ENCODE measurements around the gene PHF19.

Gene PHF19

DNA sequence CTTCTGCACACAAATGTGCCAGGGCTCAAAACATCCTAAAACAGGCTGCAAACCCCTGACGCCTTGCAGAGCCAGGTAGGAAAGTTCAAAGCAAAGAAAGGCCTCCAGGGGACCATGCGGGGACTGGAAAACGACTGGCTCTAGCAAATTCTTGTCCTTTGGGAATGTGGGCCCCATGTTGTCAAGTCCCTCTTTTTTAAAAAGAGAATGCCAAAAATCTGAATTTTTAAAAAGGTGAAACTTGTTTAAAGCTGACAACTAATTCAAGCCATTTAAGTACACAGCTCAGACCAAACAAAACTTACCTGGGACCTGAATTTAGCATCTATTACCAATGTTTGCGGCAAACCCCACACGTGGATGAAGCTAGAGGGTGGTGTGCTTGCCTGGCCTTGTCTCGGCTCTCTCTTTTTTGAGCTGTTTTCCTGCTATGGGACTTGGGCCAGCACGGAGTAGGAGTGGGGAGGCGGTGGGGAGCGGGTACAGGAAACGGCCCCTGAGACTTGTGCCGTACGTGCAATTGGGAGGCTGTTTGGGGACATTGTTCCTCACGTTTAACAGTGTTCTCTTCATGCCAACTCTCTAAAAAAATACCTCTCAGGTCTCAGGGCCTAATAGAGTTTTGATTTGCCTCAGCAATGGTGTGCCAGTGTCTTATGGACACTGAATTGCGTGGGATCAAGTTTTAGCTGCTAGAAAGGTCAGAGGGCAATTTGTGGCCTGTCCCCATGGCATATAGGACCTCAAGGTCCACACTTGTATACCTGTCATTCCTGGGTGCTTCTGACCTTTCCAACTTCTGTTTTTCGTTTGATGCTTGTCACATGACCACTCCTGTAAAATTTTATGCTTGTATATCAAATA, 15.1 kb upstream of the PHF19 start:
- DNase-seq, result no peak

DNA sequence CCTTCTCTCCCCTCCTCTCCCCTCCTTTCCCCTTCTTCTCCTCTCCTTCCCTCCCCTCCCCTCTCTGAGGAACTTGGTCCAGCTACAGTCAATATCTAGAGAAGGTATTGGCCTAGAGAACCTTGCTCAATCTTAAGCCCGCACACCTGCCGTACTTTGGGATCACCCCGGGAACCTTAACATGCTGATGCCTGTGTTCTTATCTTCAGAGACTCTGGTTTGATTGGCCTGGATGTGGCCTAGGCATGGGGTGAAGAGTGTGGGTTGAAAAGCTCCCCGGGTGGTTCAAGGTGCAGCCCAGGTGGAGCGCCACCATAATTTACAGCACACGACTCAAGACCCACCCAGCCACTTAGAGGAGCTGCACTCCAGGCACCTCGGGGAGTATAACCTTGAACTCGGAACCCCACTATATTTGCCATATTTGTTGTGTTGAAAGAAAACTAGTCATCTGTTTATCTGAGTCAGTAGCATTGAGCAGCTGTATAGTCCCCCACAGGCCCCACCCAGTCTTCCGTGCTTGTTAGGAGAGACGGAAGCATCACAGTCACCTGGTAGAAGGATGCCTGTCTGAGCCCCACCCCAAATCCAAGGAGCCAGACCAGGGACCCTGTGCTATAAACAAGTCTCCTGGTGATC, 14.4 kb upstream of the PHF19 start:
- DNase-seq, result no peak

DNA sequence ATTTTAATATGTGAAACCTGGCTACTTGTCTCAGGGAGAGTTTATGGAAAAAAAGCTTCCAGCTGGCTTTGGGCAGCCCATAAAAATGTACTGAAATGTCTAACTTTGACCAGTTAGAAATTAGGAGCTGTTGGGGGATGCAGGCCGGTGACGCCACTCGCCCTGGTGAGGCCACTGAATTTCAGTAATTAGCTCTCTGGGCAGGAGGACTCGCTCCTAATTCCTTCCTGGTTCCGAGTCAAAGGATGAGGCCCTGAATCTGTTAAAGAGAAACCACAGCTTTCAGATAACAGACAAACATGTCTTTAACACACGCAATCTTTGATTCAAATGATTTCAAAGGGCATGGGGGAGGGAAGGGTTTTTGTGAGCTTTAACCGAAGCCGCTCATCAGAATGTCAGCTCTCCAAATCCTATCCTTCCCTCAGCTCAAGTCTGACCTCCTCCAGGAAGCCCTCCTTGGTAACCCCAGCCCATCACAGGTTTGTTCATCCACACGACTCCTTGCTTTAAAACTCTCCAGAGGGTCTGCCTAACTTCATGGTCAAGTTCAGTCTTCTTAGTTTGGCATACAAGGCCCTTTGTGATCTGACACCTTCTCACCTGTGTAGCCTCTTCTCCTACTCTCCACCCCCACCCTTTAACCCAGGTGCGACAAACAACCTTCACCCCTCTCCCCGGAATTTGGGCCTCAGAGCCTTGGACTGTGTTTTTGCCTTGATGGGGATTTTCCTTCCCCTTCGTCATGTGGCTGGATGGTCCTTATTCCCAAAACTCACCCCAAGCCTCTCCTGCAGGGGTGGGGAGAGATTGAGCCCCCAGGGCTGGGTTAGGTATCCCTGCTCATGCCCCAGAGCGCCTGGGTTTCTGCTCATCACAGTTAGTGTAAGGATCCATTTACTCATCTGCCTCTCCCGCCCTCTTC, 13.6 kb upstream of the PHF19 start:
- no peak for DNase-seq

DNA sequence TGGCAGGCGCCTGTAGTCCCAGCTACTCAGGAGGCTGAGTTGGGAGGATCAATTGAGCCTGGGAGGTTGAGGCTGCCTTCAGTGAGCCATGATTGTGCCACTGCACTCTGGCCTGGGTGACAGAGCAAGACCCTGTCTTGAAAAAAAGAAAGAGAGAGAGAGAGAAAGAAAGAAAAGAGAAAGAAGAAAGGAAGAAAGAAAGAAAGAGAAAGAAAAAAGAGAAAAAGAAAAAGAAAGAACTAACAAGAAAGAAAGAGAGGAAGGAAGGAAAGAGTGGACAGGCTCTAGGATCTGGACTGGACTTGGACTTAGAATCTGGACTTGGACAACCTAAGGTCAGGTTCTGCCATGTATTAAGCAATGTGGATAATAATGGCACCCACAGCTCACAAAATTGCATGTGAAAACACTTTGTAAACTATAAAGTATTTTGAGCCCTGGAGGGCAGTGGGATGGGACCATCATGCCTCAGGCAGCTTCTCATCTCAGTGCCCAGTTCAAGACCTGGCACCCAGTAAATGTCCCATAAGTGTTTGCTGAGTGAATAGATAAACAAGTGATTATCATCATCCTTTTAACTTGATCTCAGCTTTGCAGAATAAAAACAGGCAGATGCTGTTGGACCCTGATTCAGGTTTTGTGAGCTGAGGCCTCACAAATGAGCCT, 12.8 kb upstream of the PHF19 start:
- DNase-seq, result no peak

DNA sequence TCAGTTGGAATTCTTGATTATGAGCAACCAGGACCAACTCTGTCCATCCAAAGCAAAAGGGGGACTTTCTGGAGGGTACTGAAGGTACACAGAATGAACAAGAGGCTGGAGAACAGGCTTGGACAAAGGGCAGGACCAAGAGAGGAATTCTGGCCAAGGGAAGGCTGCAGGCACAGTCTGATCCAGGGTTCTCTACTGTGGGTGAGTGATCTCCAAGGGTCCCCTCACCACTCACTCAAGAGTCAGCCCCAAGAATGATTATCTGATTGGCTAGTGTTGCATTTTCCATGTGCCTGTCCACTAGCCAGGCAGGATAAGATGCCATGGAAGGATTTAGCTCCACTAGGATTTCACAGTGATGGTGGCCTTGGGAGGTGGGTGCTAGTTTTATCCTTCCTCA, 11.6 kb upstream of the PHF19 start:
- DNase-seq, result no peak

DNA sequence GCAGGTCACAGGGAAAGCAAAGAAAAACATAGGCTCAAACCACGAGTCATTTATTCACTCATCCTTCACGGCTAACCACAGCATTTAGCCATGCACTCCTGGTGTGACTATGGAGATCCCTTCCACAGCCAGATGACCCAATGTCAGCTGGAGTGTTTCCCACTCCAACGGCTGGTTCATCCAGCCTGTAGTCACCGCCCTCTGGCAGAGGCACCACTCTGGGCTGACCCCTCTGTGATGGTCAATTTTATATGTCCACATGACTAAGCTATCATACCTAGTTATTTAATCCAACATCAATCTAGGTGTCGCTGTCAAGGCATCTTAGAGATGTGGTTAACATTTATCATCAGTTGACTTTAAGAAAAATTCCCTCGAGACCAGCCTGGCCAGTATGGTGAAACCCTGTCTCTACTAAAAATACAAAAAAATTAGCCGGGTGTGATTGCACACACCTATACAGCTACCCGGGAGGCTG, 9.5 kb upstream of the PHF19 start:
- peak; percentile 53 for DNase-seq

DNA sequence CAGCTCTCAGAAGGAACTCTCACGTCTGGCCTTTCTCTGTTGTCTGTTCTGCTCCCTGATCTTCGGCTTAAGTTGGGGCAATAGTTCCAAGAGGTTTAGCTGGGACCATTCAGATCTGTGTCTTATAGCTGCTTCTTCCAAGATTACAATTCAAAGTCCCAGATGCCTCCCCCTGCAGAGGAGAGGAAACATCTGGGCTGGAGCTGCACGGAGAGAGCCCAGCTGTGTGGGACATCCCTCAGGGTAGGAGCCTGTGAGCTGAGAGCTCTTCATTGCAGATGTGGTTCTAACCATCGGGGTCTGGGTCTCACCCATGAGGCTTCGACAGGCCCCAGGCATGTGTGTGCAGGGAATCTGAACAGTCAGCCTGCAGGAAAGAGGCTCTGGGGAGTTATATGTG, 9.0 kb upstream of the PHF19 start:
- no peak for DNase-seq

DNA sequence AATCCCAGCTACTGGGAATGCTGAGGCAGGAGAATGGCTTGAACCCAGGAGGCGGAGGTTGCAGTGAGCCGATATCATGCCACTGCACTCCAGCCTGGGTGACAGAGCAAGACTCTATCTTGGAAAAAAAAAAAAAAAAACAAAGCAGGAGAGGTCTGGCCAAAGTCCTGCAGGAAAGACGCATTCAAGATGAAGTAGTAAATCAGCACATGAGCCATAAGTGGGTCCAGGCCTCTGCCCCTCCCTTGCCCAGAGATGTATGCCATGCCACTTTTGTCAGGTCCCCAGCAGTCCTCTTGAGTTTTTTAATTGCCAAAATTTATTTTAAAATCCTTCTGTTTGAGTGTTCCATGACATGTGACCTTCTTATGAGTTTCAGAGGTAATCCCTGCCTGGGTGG, 8.5 kb upstream of the PHF19 start:
- no peak for DNase-seq

DNA sequence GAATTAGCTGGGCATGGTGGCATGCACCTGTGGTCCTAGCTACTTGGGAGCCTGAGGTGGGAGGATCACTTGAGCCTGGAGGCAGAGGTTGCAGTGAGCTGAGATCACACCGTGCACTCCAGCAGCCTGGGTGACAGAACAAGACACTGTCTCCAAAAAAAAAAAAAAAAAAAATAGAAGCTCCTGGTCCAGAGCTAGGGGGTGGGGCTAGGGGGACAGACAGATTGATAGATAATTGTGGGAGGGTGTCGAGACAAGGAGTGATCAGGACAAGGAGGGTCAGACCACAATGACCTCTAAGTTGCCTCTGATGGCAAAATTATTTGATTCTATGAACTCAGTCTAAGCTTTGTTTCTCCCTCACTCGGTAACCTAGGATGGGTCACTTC, 6.6 kb upstream of the PHF19 start:
- DNase-seq, result no peak

DNA sequence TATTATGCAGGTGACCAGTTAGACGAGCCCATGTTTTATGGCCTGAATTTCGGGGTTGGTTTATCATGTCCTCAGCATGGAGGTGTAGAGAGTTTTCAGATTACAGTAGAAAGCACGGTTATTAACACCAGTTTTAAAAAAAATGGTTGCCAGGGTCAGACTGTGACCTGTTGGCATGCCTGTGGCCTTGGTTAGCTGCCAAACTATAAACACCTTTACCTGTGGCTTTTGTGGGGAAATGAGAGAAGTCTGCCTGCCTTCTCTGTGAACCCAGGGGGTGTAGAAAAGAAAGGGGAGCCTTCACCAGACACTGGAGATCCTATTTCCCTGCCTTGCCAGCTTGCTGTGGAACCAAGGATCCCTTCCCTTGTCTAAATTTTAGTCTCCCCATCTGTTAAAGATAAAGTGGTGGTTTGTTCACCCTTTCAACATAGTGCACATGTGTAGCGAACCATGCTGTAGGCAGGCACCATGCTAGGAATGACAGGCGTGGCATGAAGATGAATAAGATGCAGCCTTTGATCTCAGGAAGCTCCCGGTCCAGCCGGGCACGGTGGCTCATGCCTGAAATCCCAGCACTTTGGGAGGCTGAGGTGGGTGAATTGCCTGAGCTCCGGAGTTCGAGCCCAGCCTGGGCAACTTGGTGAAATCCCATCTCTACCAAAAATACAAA, 6.1 kb upstream of the PHF19 start:
- no peak for DNase-seq

DNA sequence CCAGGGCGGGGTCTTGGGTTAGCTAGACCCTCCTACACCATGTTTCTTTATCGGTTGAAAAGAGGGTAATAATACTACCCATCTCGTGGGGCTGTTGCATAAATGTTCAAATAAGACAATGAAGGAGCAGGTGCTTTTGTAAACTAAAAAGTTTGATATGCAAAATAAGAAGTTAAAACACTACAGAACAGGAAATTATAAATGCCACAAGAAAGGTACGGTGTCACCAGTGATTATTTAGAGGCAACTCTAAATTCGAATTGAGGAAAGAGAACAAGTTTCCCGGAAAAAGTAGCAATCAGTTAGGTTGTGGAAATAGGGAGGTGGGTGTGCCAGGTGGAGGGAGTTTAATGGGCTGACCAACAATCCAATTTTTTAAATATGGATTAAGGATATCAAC, 2.5 kb upstream of the PHF19 start:
- no peak for DNase-seq

DNA sequence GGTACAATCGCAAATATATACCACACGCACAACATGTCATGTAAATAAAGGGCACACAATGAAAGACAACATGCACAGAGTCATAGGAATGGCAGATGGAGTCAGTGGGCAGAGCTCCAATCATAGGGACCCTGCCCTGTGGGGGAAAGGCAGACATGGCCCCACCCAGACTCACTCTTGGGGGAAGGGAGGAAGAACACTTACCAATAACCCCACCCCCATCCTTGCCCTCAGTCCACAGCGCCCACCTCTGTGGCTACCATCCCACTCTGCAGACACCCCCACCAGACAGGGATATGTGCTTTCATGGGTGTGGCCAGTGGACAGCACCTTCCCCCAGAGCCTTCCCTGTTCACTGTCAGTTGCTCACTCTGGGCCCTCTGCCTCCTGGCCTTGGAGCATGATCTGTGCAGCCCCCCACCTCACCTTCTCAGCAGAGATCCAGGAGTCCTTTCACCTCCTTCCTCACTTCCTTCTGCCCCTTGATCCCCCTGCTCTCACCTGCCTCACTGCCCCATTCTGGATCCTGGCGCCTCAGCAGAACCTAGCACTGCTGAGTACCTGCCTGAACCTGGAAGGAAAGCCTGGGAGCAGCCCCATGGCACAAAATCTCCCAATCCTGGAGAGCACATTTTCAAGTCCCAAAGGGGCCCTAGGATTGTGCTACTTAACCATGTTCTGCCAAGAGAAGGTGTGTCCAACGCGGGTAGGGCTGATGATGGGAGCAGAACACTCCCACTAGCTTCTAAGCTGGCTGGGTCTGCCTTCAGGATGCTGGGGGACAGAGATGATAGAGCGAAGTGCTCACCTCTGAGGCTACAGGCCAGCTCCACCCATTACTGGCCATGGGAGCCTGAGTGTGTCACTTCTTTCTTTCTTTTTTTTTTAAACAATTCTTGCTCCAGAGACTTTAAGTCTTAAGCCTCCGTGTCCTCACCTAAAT, 1.5 kb upstream of the PHF19 start:
- no peak for DNase-seq

DNA sequence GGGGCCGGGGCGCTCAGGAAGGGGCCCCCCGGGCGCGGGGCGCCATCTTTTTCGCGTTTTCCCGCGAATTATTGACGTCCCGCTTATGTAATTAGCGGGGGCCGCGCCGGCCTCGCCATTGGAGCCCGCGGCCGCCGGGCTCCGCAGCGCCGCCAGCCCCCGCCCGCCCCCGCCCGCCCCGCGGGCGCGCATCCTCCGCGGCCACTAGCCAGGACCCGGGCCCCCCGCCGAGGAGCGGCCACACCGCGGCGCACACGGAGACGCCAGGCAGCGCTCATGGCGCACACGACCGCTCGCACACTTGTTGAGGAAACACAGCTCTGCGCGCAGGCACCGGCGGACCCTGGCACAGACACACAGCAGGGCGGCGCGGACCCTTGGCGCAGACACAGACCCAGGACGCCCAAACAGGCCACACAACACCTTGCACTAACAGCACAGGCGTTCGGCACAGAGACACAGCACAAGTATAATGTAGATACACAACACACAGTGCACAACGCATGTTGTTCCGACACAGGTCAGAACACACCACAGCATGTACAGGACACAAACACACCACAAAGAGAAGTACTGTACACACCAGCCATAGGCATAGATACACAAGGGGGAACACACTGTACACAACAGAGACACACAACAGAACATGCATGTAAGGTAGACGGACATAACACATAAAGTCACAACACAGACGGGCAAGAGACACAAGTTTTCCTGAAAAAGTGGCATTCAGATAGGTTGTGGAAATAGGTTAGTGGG, 467 bp upstream of the PHF19 start:
- DNase-seq, result peak; percentile 67

DNA sequence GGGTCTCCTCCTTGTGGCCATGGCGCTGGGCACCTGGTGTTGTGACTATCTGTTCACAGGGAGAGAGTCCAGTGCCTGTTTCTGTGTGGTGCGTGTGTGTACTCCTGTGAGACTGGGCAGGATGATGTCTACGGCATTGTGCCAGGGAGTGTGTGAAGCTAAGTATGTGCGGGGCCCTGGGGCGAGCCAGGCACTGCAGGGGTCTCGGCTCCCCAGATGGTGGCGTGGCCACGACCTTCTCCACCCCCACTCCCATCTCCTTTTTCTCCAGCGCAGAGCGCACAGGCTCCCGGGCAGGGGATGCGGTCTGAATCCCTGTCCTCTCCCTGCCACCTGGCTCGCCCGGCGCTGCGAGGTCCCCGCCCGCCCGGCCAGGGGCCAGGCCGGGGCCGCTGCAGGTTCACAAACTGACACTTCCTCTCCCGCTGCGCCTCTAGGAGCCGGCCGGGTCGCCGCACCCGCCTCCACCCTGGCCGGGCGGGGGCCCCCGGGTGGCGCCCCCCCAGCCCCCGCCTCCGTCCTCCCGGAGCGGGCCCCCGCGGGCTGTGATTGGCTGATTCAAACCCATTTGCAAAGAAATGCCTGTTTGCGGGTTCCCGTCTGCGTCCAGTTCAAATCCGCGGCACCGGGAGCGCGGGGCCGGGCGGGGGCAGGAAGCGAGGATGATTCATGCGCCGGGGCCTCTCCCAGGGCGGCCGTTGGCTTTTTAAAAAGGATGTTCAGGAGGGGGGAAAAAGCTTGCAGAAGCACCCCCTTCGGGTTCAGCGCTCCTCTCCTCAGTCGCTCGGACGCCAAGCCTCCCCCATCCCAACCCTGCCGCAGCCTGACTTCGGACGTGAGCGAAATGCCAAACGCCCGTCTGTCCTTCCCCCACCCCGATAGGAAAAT, 790 bp downstream of the PHF19 start:
- peak; percentile 90 for DNase-seq

DNA sequence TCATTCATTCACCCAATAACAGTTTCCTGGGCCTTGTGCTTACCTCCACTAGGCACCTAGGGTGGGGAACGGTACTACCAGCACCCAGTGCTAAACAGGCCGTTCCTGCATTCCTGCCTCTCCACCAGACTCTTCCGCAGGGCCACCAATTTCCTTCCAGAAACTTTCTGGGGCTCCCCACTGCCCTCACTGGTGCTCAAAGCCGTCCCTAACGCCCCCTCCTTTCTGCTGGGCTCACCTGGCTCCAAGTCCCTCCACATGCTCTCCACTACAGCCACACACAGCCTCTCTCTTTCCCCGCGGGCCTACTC, 1.4 kb downstream of the PHF19 start:
- no peak for DNase-seq

DNA sequence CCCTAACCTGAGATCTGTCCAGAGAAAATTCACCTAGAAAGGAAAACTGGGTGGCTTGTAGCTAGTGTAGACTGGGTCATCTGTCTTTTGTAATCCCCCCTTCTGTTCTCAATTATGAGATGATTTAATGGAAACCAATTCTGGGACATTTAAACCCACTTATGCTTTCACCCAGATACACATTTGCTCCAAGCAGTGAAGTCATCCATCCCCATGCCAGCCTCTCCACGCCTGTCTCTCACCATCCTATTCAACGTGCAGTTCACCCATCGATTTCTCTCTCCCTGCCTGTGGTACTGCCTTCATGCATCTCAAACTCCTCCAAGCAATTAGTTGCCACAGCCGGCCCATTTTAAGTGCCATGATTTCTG, 1.8 kb downstream of the PHF19 start:
- DNase-seq, result no peak

DNA sequence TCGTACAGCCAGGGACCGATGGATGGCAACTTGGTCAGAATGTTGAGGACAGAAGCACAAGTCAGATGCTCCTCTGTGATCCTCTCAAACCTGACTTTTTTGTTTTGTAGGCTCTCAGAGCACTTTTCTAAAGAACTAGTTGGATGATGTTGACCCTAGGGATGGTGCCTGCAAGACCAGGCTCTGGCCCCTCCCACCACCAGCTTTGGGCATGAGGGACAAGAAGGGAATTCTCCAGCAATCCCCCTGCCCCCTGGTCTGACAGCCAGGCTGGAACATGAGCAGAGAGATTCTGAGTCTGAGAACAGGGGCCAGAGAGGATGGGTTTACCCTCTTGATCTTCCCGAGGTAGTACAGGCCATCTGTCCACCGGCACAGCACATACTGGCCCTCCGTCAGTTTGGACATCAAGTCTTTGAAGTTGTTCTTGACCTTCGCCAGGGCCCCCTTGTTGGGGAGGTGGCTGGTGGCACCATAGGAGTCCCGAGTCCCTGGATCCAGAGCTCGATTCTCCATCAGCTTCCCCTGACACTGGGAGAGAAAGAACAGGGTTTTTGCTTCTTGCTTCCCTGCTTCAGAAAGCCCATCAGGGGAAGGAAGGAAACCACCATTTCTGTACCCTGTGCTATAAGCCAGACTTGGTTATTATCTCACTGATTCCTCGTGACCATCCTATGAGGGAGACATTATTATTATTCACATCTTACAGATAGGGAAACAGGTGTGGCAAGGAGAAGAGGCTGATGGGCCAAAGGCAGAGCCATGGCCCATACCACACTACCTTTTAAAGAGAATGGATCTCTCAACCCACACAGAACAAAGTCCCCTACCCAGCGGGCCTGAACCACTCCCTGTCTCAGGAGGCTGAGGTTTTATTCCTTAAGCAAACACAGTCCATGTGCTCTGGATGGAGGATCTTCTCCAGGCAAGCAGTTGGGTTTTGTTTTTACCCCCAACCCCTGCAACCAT, 2.5 kb downstream of the PHF19 start:
- no peak for DNase-seq

DNA sequence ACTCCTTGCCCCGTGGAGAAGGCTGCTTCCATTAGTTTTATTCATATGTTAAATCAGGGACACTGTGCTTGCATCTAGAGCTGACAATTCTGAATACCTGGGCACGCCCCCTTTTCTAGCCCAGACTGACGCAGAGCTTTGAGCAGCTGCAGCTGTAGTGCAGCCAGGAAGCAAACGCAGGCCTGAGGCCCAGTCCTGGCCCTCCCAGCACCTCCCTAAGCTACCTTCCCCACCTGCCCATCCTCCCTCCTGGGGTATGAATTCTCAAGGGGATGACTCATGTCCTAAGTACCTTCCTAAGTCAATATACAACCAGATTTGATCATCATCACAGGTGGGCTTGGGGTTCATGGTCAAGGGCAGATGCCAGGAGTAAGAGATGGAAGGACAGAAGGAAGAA, 3.5 kb downstream of the PHF19 start:
- DNase-seq, result no peak

All from fibroblast of skin of abdomen (primary cell).